Gastroesophageal sphincter (tissue), 3 donors: ENCODE measurements around the gene FEM1B.

ENCODE experiments used
- POLR2A ChIP-seq, 2 donors: fragments of 450-650 bp; IDR thresholded peaks; one replicate each; pipeline ENCODE4 v1.6.1; 2017; ENCODE audit warnings: antibody characterized with exemption in 2 of 2, mild to moderate bottlenecking in 2 of 2, moderate library complexity in 1 of 2
- TF ChIP-seq, protein P1 (sequence below), 4 experiments: fragments of 200-600 bp in 2 of 4; fragments of 450-650 bp in 2 of 4; sonication (generic) in 1 of 4; IDR thresholded peaks; one replicate each; pipeline ENCODE4 v1.5.1; 2017 to 2019; ENCODE audit warnings: antibody characterized with exemption in 4 of 4, mild to moderate bottlenecking in 2 of 4, moderate library complexity in 2 of 4

DNA sequence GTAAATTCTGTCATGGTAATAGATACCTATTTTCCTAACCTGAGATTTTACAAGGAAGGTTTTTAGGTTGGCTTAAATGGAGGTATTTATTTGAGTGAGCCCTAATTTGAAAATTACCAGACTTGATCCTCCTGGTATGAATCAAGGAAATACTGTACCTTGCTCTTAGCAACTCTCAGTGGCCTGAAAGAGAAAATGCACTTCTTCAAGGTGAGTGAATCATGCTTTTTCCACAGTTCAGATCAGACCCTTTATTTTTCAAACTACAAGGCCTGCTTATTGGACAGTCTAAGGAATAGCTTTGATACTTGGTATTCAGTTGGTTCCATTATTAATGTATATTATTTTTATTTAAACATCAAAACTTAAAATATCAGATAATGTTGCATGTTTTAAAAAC, 15.4 kb downstream of the FEM1B start:
- TF ChIP-seq POLR2A (IDR thresholded peaks at IDR 0.05), result no peak
- TF ChIP-seq, protein P1, sequence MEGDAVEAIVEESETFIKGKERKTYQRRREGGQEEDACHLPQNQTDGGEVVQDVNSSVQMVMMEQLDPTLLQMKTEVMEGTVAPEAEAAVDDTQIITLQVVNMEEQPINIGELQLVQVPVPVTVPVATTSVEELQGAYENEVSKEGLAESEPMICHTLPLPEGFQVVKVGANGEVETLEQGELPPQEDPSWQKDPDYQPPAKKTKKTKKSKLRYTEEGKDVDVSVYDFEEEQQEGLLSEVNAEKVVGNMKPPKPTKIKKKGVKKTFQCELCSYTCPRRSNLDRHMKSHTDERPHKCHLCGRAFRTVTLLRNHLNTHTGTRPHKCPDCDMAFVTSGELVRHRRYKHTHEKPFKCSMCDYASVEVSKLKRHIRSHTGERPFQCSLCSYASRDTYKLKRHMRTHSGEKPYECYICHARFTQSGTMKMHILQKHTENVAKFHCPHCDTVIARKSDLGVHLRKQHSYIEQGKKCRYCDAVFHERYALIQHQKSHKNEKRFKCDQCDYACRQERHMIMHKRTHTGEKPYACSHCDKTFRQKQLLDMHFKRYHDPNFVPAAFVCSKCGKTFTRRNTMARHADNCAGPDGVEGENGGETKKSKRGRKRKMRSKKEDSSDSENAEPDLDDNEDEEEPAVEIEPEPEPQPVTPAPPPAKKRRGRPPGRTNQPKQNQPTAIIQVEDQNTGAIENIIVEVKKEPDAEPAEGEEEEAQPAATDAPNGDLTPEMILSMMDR (IDR thresholded peaks at IDR 0.05), result no peak
